ENCODE results near the gene USP25. TPM values are rescaled to one million over a fixed set of nuclear protein-coding genes. Genes with fewer than 3 reads are reported as not detected.

Gene USP25
- total and polyA plus RNA-seq, 2 of the 8 experiments (the other 6 are each of a cell fraction or from before 2014, with no cell fraction given): 11.2 to 48.1 TPM

DNA sequence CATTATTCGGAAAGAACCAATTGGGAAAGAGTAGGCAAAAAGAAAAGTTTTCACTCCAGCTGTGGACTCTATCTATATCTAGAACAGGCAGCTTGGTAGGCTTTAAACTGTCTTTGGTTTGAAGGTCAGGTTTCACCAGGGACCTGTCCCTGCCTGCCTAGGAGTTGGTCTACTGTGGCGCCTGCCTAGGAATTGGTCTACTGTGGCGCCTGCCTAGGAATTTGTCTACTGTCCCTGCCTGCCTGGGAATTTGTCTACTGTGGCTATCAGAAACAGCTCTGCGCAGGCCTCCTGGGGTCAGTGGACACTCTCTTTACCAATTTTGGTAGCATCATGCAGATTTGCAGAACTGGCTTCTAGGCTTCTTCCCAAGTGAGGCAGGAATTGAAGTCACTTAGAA lies 13.8 kb downstream of the USP25 start:
- Histone ChIP-seq H4K91ac (replicated peaks; ENCODE audit: insufficient read length, low read length) (no peak overlapping the region), H3K23ac (ENCODE audit: insufficient read length) (no peak overlapping the region), H3K36me3 (ENCODE audit: control insufficient read depth in 2 of 4, insufficient read depth in 4 of 4, low read length in 3 of 4) (no peaks in the 10 kb centered on the region), H3K23me2 (ENCODE audit: low read depth, low read length) (no peaks in the 10 kb centered on the region), H3K14ac (ENCODE audit: insufficient read length) (no peak overlapping the region), H3K4me2 (ENCODE audit: insufficient read depth in 1 of 2, low read depth in 2 of 2, low read length in 2 of 2) (no peak overlapping the region), H3K27ac (ENCODE audit: low read depth, low read length) (no peak overlapping the region), H3K27me3 (replicated peaks in 1 of 4; ENCODE audit: control insufficient read depth in 3 of 4, extremely low read depth in 1 of 4, insufficient read depth in 3 of 4, low read length in 3 of 4) (no peaks in the 10 kb centered on the region), H3K79me1 (ENCODE audit: low read depth, low read length) (peaks cover 12% of the 10 kb centered on the region; the same call in 1 of the 2 replicates), H3K56ac (replicated peaks; ENCODE audit: insufficient read length, low read depth, low read length) (no peak overlapping the region), H2BK15ac (ENCODE audit: low read length) (no peak overlapping the region), H2AK5ac (ENCODE audit: low read depth, low read length) (no peak overlapping the region), H3K4ac (replicated peaks; ENCODE audit: insufficient read length, low read depth, low read length) (no peak overlapping the region), H2BK5ac (ENCODE audit: low read depth, low read length) (no peak overlapping the region), H2AFZ (ENCODE audit: low read length) (no peak overlapping the region), H3K9ac (replicated peaks in 1 of 4; ENCODE audit: extremely low read depth in 1 of 4, low read depth in 3 of 4, low read length in 3 of 4) (no peak overlapping the region), H2BK12ac (ENCODE audit: low read depth, low read length) (no peak overlapping the region), H3K9me3 (ENCODE audit: insufficient read depth in 2 of 2, low read depth in 1 of 2, low read length in 1 of 2) (no peaks in the 10 kb centered on the region), H4K8ac (ENCODE audit: extremely low read depth, insufficient read depth, low read length) (no peak overlapping the region), H2BK120ac (replicated peaks; ENCODE audit: low read depth, low read length) (no peak overlapping the region), H3K79me2 (ENCODE audit: control insufficient read depth in 1 of 2, insufficient read depth in 2 of 2, low read length in 2 of 2) (peaks cover 26 to 100% of the 10 kb centered on the region in 2 experiments), H4K20me1 (replicated peaks in 1 of 2; ENCODE audit: control insufficient read depth in 1 of 2, insufficient read depth in 2 of 2, low read length in 2 of 2) (peaks cover 17 to 26% of the 10 kb centered on the region in 2 experiments), H4K5ac (ENCODE audit: insufficient read length, low read depth, low read length) (no peak overlapping the region), H3K18ac (ENCODE audit: extremely low read depth, low read length) (no peak overlapping the region), H2BK20ac (ENCODE audit: low read length) (no peak overlapping the region), H3K4me3 (ENCODE audit: extremely low read depth in 1 of 4, insufficient read depth in 2 of 4, low read depth in 3 of 4, low read length in 4 of 4) (no peak overlapping the region), H3K4me1 (replicated peaks in 1 of 4; ENCODE audit: control insufficient read depth in 3 of 4, insufficient read depth in 4 of 4, low read length in 3 of 4) (peaks cover 4 to 31% (median 13%) of the 10 kb centered on the region in 4 experiments)
- FAIRE-seq: no peak
- TF ChIP-seq, protein P1, sequence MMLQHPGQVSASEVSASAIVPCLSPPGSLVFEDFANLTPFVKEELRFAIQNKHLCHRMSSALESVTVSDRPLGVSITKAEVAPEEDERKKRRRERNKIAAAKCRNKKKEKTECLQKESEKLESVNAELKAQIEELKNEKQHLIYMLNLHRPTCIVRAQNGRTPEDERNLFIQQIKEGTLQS (IDR thresholded peaks at IDR 0.05; ENCODE audit: insufficient read depth, low read depth, low read length): no peak
- no peak for TF ChIP-seq FOSL1 (IDR thresholded peaks at IDR 0.05; ENCODE audit: insufficient read depth, low read depth, low read length)
- no peak for TF ChIP-seq GABPA (IDR thresholded peaks at IDR 0.05; ENCODE audit: borderline replicate concordance, insufficient read depth, low read length)
- 84% methylated on average over 4 of the region's 4 CpGs; no CpG with 5 or more reads in 1 of the 2 experiments for WGBS, 2 experiments (ENCODE audit: extremely low coverage in 1 of 2, insufficient coverage in 1 of 2, insufficient read length in 1 of 2, insufficient replicate concordance in 2 of 2, low coverage in 1 of 2, low lambda C conversion rate in 2 of 2, missing lambda C conversion rate in 1 of 2)
- ChIA-PET POLR2A (ENCODE audit: partially characterized antibody) (interaction anchor here (0.6 to 3.8 kb wide), 3 partner anchors 9 to 105 kb away, joined by 3 to 24 read pairs (median 14); partner anchors contain the start of gene USP25), CTCF (ENCODE audit: partially characterized antibody) (interaction anchor here (0.9 to 1.5 kb wide), 3 partner anchors 13 to 128 kb away, joined by 3 to 4 read pairs (median 3); no protein-coding TSS in a partner anchor)
- DNase-seq (ENCODE audit: low read depth in 1 of 2, low spot score in 2 of 2): no peak

Measured in H1 (cell line).